HG03159 (cell line): ENCODE measurements around the gene SIDT2.
"Not testable (repeated sequence)": the region's sequence is repeated elsewhere in the genome, so short reads cannot be mapped to it uniquely, and the experiment has no call there.

Experiments
- ATAC-seq: cut with Tn5 transposase; IDR thresholded peaks from one replicate; pipeline ENCODE4 v1.9.1; 2021; ENCODE audit warnings: mild to moderate bottlenecking, moderate library complexity; ENCODE audit not compliant: unreplicated experiment

Gene SIDT2

DNA sequence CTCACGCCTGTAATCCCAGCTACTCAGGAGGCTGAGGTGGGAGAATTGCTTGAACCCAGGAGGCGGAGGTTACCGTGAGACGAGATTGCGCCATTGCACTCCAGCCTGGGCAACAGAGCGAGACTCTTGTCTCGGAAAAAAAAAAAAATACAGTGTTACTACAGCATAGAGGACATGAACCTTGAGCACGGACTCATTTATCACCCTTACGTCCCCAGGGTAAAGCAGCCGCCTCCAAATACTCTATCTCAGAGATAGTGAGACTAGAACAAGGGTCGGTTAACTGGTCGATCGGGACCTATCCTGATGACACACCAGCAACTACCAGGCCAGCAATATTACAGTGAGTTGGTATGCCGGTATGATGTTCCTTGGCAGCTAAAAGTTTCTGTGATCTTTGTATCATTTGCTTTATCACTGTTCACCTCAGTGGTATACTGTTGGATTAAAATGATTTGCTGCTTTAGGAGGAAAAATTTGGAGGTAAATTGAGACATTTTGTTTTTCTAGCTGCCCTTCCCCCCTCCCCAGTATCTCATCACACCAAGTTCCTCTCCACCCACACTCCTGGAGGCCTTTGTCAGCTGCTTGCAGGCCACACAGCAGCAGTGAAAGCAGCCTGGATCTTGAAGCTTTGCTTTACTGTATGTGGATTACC is 7.0 kb upstream of the SIDT2 start:
- ATAC-seq, result no peak

DNA sequence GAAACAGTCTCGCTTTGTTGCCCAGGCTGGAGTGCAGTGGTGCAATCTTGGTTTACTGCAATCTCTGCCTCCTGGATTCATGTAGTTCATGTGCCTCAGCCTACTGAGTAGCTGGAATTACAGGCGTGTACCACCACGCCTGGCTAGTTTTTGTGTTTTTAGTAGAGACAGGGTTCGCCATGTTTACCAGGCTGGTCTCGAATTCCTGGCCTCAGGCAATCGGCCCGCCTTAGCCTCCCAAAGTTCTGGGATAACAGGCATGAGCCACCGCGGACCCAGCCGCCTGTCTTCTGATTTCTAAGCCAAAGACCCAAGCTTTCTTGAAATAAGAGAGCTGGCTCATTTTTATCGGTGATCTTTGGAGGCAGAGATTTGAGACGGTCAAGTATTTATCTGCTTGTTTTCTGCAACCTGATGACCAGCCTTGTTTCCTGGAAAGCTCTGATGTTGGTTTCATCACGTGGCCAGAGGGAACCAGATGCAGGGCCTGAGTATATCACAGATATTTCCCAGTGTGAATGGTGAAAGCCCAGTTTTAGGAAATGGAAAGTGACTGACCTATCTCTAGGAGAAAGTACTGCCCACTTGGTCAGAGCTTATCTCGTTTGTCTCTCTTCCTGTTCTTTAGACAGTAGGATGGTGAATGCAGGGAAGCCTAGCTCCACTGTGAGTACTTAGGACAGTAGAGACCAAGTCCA is 5.7 kb upstream of the SIDT2 start:
- ATAC-seq, result no peak

DNA sequence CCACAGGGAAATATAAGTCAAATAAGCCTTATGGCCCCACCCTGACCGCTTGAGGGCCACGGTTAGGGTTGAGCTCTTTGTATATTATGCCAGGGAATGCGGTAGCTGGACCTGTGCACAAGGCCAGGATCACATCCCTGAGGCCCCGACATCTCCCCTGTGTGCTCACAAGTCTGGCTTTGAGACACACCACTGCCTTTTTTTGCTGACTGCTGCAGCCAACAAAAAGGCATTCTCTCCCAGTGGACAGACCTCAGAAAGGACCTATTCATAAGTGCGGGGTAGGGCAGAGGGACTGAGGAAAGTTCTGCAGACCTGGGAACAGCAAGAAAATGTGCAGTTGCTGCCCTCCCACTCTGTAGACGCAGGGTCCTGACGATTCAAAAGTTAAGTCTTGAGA is 3.4 kb upstream of the SIDT2 start:
- ATAC-seq, result no peak

DNA sequence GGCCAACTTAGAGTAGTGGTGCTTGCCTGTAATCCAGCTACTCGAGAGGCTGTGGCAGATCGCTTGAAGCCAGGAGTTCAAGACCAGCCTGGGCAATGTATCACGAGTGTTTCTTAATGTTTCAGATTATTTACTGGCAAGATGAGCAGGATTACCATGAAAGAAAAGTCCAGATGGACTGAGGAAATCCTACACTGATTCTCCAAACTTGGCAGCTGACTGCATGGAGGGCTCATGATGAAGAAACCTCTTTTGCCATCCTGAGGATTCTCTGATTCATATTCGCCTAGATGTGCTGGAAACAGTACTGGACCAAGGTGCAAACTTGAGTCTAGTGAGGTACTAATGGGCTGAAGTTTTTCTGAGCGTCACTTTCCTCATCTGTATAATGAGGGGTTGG is 2.8 kb upstream of the SIDT2 start:
- no peak for ATAC-seq

DNA sequence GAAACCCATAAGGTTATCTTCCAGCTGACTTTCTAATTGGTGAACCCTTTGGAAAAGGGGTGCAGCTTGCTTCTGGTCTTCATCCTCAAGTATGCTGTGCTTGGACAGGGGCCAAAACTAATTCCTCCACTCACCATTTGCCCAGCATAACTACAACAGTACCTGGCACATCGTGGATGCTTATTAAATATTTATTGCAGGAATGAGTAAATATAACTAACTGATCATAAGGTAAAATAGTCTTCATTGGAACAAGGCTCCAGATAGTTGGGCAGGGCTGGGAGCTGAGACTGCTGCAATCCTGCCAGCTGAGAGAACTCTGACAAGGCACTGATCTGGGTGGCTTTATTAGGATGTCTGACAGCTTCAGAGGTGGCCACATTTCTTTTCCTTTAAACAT is 2.4 kb upstream of the SIDT2 start:
- ATAC-seq, result no peak

DNA sequence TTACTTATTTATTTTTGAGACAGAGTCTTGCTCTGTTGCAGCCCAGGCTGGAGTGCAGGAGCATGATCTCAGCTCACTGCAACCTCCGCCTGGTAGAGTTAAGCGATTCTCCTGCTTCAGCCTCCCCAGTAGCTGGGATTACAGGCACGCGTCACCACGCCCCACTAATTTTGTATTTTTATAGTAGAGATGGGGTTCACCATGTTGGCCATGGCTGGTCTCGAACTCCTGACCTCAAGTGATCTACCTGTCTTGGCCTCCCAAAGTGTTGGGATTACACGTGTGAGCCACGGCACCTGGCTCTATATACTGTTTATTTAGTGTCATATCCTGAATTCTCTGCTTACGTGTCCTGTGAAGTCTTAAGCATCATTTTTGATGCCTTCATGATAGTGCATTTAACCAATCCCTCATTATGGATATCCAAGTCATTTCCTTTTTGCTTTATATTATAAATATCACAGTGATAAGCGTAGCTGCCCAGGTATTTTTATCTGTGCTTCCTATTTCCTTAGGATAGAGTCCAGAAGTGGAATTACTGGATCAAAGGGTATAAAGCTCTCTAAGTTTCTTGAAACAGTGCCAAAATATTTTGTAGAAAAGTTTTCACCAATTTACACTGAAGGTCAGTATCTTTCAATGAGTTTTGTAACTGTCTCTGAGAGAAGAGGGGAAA is 871 bp upstream of the SIDT2 start:
- ATAC-seq, result no peak

DNA sequence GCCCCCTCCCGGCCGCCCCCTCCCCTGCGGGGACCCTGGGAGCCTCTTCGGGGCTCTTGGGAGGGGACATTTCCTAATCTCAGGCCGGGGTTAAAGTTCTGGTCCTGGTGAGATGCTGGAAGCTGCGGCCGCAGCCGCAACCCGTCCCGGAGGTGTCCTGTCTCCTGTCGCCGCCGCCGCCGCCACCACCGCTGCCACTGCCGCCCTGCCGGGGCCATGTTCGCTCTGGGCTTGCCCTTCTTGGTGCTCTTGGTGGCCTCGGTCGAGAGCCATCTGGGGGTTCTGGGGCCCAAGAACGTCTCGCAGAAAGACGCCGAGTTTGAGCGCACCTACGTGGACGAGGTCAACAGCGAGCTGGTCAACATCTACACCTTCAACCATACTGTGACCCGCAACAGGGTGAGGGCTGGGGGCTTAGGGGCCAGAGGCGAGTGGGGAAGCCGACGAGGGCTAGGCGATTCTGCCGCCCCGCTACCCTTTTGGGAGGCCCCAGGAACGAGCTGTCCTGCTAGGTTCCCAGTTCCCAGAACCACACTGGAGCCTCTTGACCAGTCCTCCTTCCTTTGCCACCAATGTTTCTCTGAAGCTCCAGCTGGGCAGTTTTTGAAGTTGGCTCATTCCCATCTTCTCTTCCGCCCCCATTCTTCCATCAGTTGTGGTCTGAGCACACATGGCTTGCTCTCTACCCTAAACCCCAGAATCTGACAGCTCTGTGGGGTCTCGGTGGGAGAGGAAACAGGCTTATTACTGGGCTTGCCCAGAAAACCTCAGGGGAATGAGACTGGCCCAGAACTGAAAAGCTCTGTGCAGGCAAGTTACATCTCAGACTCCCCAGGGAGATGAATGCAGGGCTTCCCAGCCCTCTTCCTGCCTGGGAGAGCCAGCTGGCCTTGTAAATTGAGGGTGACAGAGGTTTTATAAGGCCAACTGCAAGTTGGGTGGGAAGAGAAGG is 781 bp downstream of the SIDT2 start:
- ATAC-seq, result peak; percentile 30

DNA sequence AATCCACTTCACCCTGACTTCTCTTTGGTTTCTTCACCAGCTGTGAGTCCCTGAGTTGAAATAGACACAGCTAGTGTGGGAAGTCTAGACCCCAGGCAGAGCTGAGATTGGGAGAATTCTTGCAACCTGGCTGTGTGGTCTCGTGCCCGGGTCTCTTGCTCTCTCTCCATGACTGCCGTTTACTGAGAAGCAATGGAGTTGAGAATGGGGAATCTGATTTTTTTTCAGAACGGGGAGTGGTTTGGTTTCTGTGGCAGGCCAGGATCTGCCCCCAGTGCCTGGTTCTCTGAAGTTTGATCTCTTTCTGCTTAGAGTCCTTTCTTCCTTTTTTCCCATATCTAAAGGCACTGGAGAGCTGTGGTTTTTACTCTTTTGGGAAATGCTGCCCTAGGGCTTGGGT is 1.5 kb downstream of the SIDT2 start:
- no peak for ATAC-seq

DNA sequence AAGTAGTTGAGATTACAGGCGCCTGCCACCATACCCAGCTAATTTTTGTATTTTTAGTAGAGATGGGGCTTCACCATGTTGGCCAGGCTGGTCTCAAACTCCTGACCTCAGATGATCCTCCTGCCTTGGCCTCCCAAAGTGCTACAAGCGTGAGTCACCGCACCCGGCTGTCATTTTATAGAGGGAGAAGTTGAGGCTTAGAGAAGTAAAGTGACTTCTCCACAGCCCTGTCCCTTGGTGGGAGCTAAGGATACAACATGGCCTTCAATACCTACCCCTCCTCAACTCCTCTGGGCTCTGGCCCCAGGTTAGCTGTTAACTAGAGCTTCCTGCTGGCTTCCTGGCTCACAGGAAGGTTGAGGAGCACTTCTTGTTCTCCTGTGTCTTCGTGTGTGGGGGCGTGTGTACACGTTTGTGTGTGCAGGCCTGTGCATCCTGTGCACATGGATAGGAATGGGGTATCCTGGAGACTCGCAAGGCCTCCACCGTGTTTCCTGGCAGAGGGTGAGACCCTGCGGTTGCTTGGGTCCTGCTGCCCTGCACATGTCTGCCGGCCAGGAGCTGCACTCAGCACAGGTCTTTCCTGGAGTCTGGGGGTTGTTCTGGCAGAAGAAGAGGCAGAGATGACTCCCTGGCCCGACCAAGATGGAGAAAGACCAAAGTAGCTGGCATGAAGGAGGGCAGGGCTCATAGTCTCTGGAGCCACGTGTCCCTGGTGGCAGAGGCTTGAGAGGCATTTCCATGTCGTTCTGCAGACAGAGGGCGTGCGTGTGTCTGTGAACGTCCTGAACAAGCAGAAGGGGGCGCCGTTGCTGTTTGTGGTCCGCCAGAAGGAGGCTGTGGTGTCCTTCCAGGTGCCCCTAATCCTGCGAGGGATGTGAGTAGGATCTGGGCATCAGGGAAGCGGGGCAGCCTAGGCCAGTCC is 2.4 kb downstream of the SIDT2 start:
- no peak for ATAC-seq

DNA sequence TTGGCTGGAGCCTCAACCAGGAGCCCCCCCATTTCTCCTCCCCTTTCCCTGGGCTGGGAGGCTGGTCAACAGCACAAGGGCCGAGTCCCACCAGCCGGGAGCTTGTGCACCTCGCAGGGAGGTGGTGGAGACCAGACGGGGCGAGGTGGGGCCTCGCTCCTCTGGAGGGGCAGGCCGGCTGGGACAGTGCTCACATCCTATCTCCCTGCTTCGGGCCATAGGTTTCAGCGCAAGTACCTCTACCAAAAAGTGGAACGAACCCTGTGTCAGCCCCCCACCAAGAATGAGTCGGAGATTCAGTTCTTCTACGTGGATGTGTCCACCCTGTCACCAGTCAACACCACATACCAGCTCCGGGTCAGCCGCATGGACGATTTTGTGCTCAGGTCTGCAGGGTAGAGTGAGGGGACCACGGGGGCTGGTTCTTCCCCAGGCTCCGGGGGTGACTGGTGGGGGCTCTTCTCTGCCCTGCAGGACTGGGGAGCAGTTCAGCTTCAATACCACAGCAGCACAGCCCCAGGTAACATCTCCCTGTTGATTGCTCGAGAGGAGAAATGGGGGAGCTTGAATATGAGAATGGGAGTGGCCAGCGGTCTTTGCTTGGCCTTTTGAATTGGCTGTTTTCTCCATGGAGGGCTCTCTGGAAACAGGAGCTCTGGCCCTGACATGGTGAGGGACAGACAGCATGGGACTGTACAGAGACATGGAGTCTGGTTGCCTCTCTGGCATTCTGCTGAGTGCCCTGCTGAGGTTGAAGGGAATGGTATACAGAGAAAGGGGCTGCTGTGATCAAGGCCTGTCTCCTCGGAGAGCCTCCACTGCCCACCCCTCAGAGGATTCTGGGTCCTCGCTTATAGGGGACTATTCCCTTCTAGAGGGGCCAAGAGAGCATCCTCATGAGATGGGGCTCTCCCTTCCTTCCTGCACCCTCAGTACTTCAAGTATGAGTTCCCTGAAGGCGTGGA is 3.3 kb downstream of the SIDT2 start:
- ATAC-seq, result no peak

DNA sequence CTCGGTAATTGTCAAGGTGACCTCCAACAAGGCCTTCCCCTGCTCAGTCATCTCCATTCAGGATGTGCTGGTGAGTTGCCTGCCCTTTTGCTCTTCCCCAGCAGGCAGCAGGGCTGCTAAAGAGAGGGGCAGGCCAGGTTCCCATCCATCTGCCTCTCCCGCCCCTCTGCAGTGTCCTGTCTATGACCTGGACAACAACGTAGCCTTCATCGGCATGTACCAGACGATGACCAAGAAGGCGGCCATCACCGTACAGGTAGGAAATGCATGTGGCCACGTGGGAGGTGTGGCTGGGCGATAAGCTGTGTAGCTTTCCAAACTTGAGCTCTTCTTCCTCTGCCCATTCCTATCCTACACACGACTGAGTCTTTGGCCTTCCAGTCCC is 4.0 kb downstream of the SIDT2 start:
- no peak for ATAC-seq

DNA sequence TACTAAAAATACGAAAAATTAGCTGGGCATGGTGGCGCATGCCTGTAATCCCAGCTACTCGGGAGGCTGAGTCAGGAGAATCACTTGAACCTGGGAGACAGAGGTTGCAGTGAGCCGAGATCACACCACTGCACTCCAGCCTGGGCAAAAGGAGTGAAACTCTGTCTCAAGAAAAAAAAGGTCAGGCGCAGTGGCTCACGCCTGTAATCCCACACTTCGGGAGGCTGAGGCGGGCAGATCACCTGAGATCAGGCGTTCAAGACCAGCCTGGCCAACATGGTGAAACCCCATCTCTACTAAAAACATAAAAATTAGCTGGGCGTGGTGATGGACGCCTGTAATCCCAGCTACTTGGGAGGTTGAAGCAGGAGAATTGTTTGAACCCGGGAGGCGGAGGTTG is 4.6 kb downstream of the SIDT2 start:
- ATAC-seq, result not testable (repeated sequence)

DNA sequence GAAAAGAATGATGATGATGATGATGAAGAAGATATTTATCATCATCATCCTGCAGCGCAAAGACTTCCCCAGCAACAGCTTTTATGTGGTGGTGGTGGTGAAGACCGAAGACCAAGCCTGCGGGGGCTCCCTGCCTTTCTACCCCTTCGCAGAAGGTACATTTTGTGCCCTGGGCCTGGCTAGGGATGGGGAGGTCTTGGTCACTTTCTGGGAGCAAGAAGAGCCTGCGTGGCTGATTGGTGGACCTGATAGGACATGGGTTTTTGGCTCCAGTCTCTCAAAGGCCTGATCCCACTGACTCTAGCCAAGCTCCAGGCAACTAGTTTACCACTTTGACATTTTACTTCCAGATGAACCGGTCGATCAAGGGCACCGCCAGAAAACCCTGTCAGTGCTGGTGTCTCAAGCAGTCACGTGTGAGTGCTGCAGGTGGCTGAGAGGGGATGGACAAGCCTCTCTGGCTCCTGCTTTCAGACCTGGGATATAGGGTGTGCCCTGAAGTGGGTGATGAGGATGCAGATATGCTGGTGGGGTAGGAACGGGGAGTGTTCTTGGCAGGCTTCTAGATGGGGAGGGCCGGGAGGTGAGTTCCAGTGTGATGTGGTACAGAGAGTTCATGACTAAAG is 5.3 kb downstream of the SIDT2 start:
- ATAC-seq, result no peak

DNA sequence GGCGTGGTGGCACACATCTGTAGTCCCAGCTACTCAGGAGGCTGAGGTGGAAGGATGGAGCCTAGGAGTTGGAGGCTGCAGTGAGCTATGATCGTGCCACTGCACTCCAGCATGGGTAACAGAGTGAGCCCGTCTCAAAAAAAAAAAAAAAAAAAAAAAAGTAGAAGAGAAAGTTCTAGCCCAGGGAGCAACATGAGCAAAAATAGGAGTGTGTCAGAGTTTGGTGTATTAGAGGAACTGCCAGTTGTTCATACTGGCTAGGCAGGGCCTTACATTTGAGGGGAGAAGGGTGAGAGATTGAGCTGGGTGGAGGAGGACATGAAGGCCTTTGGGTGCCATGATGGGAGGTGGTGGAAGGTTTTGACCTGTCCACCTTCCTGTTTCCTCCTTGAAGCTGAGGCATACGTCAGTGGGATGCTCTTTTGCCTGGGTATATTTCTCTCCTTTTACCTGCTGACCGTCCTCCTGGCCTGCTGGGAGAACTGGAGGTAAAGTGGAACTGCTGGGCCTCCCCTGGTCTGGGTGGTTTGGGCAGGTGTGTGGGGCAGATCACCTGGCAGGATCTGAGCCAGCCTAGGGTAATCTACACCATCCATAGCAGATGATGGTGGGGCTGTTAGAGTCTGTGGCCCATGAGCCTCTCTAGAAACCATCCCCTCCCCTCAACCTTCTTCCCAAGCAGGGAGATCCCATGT is 7.3 kb downstream of the SIDT2 start:
- ATAC-seq, result no peak

DNA sequence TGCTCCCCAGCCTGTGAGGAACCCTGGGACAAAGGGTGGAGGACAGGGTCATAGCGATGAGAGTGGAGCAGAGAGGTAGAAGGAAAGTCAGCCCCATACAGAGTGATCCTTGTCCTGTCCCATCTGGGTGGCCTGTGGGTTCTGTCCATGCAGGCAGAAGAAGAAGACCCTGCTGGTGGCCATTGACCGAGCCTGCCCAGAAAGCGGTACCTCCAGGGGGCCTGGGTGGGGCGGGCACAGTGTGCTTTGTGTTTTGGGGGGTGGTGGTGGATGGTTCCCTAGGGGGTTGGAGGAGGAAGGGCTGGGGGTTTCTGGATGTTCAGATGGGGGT is 7.9 kb downstream of the SIDT2 start:
- ATAC-seq, result no peak

DNA sequence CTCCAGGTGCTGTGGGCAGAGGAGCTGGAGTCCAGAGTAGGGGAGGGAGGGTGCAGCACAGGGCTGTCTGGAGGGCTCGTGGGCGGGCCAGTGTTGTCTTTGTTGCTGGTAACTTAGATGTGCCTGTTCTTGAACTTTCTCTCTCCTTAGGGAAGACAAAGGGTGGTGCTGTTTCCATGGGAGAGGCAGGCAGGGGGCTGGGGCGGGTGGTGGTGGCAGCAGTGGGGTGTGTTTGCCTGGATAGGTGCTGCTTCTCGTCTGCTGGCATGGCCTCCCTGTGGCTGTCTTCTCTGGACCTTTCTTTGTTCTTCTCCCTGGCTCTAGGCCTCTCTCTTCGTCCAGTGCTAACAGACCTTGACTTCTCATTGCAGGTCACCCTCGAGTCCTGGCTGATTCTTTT is 8.5 kb downstream of the SIDT2 start:
- no peak for ATAC-seq

DNA sequence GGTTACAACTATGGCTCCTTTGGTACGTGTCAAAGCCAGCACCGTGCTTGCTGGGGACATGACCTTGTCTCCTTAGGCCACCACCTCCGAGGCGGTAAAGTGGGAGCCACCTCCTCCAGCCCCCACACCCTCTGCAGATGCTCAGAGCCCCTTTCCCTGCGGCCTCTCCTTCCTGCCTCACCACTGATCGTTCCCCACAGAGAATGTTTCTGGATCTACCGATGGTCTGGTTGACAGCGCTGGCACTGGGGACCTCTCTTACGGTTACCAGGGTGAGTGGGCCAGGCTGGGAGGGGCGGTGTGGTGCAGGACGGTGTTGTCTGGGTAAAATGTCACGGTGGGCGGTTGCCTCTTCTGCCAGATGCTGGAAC is 8.9 kb downstream of the SIDT2 start:
- ATAC-seq, result no peak

DNA sequence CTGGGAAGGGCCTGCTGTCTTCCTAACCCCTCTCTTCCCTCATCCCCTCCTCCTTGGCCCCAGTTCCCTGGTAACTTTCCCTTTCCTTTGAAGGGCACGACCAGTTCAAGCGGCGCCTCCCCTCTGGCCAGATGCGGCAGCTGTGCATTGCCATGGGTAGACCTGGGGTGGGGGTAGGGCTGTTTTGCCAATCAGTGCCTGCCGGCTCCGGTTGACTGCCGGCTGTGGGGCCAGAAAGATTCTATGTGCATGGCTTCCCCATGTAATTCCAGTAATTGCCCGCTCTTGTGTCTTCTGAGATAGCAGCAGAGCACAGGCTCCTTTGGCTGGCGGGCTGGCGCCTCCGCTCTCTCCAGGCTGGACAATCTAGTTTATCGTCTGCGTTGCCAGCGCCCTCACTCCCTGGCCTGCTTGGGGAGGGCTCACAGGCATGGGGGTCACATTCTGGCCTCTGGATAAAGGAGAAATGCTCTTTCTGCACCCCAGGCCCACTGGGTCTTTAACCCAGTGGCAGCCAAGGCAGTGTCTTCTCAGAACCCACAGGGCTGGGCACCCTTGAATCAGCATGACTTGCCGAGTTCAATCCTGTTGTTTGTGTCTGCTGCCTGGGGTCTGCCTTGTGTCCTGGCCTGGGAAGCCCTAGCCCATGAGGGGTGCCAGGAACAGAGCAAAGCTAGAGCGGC is 9.4 kb downstream of the SIDT2 start:
- no peak for ATAC-seq
